HEK293 (cell line): ENCODE measurements around the gene SYNJ1.

Source experiments
- ZNF10 ChIP-seq: fragments of 450-650 bp; formaldehyde crosslinking; IDR thresholded peaks from 2 replicates; pipeline ENCODE4 v1.5.1; 2017; ENCODE audit warnings: missing biosample characterization, missing genetic modification characterization
- ZNF18 ChIP-seq: fragments of 450-650 bp; formaldehyde crosslinking; IDR thresholded peaks from 2 replicates; pipeline ENCODE4 v1.5.1; 2016; ENCODE audit warnings: missing biosample characterization, missing genetic modification characterization
- ZNF677 ChIP-seq: fragments of 450-650 bp; IDR thresholded peaks from 2 replicates; pipeline ENCODE4 v1.5.0; 2018; ENCODE audit warnings: missing biosample characterization, mild to moderate bottlenecking, missing genetic modification characterization, moderate library complexity
- TF ChIP-seq, protein P1 (sequence below): fragments of 450-650 bp; formaldehyde crosslinking; IDR thresholded peaks from 2 replicates; pipeline ENCODE4 v1.5.1; 2016; ENCODE audit warnings: missing biosample characterization, missing genetic modification characterization

GRCh38 chr21:32587651-32588050 is 140.2 kb downstream of the SYNJ1 start:
- TF ChIP-seq, protein P1, sequence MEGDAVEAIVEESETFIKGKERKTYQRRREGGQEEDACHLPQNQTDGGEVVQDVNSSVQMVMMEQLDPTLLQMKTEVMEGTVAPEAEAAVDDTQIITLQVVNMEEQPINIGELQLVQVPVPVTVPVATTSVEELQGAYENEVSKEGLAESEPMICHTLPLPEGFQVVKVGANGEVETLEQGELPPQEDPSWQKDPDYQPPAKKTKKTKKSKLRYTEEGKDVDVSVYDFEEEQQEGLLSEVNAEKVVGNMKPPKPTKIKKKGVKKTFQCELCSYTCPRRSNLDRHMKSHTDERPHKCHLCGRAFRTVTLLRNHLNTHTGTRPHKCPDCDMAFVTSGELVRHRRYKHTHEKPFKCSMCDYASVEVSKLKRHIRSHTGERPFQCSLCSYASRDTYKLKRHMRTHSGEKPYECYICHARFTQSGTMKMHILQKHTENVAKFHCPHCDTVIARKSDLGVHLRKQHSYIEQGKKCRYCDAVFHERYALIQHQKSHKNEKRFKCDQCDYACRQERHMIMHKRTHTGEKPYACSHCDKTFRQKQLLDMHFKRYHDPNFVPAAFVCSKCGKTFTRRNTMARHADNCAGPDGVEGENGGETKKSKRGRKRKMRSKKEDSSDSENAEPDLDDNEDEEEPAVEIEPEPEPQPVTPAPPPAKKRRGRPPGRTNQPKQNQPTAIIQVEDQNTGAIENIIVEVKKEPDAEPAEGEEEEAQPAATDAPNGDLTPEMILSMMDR (tag by site-specific recombination): no peak
- TF ChIP-seq ZNF10 (tag by site-specific recombination) (no peak), ZNF18 (tag by site-specific recombination) (no peak), ZNF677 (tag by site-specific recombination) (no peak)
